ENCODE measurements around the gene ILKAP.

ILKAP gene

DNA sequence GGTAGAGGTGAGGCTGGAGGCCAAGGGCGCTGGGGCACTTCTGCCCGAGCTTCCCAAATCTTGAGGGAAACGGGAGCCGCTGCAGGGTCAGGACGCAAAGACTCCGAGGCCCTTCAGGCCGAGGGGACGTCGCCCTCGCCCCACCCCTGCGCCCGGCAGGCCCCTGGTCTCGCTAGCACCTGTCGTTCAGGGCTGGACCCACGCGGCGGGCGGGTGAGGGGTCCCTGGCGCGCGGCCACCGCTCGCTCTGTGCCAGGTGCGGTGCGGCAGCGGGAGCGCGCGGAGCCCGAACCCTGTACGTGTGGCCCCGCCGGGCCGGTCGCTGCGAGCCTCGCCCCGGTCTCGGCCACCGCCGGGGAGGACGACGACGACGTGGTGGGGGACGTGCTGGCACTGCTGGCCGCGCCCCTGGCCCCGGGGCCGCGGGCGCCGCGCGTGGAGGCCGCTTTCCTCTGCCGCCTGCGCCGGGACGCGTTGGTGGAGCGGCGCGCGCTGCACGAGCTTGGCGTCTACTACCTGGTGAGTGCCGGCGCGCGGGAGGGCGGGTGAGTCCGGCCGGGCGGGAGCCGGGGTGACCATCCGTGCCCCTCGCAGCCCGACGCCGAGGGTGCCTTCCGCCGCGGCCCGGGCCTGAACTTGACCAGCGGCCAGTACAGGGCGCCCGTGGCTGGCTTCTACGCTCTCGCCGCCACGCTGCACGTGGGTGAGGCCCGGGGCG is 39.9 kb downstream of the ILKAP start:
- no peak for DNase-seq

DNA sequence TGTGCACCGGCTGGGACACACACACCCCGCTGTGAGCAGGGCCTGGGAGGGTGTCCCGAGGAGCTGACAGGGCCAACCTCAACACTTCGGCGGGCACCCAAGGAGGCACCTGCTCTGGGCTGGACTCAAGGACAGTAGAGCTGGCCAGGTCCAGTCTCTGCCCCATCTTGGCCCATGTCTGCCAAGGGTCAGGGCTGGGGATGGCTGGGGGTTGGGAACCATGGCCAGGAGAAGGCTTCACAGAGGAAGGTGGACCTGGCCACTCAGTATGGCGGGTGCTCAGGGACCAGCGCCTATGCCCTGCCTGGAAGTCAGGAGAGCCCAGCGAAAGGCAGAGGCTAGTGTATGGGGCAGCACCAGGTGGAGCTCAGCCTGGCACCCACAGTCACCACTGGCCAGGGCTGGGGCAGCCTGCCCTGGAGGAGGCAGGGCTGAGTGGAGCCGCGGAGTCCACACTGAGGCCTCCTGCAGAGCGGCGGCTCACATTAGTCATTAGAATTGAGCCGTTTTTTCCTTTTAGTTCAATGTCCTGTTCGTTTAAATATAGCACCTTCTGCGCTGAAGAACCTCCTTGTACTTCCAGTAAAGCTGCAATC is 40.6 kb downstream of the ILKAP start:
- DNase-seq, result no peak

DNA sequence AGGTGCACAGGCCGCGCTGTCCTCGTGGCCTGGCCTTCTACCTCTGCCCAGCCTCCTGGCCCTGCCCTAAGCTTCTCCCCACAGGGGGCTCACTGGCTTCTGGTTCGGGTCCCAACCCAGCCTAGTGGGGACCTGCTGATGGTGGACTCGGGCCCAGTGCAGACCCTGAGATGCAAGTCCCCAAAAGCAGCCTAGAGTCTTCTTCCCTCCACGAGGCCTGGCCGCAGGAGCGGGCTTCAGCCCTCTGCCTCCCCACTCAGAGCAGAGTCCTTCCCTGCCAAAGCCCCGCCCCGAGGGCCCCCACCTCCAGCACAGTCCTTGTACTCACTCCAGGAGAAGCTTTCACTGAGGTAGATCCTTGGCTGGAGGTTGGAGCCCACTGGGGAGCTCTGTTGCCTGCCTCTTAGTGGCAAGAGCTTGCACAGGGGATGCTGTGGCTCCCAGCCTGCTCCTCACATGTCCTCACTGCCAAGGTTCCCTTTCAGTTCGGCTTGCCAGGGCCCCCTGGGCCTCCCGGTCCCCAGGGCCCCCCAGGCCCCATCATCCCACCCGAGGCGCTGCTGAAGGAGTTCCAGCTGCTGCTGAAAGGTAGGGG is 41.1 kb downstream of the ILKAP start:
- DNase-seq, result no peak

DNA sequence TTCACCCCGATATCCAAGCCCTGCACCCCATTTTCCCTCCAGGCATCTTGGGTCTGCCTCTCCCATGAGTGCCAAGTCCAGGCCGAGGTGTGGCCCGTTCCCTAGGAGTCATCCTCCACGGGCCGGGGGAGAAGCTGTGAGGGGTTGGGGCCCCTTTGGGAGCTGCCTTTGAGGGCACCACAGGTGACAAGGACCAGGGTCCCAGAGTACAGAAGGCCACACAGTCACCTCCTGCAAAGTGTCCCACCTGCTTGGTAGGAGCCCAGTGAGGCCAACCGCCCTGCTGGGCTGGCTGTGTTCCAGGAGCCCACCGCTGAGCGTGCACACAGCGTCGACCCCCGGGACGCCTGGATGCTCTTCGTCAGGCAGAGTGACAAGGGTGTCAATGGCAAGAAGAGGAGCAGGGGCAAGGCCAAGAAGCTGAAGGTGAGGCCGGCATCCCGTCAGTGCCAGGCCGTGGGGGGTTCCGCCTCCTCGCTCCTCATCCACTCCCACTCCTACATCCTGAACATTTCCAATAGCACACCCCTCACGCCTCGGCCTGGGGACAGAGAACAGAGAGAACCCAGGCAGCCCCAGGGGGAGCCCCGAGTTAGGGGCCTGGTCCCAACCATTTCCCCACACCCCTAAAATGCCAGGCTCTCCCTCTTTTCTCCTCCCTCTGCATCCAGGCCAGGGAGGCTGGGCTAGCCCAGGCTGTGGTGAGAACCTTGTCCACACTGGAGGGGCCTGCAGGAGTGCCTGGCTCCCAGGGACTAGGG is 42.0 kb downstream of the ILKAP start:
- DNase-seq, result no peak

DNA sequence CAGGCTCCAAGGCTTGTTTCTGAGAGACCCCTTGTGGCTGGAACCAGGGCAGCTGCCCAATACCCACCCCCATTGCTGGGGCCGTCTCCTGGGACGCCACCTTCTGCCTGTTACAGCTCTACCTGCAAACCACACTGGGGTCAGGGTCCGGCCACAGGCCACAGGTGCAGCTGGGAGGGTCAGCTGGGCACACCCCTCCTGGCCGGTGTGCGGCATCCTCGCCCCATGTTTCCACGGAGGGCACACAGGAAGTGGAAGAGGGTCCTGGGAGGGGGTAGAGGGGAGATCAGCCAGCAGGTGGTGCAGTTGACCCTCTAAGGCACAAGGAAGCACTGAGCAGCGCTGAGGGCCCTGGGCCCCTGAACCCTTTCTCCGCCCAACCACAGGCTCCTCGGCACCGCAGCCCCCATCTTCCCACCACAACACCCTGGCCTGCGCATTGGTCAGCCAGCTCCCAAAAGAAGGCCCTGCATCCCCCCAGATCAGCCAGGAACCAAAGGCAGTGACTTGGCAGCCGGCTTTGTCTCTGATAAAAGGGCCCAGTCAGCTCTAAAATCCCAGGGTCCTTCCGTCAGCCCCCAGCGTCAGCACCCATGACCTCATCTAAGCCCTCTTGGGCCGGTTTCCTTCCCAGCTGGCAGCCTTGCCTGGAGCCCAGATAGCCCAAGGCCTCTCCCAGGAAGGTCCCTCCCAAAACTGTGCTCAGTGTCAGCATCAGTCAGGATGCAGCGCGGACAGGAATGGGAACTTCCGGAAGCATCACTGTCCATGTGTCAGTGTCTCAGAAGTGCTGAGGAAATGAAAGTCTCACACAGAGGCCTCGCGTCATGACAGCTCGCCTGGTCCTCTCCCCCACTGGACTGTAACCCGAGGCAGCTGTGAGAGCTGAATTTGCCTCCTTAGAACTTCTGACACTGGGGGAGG is 43.0 kb downstream of the ILKAP start:
- no peak for DNase-seq

DNA sequence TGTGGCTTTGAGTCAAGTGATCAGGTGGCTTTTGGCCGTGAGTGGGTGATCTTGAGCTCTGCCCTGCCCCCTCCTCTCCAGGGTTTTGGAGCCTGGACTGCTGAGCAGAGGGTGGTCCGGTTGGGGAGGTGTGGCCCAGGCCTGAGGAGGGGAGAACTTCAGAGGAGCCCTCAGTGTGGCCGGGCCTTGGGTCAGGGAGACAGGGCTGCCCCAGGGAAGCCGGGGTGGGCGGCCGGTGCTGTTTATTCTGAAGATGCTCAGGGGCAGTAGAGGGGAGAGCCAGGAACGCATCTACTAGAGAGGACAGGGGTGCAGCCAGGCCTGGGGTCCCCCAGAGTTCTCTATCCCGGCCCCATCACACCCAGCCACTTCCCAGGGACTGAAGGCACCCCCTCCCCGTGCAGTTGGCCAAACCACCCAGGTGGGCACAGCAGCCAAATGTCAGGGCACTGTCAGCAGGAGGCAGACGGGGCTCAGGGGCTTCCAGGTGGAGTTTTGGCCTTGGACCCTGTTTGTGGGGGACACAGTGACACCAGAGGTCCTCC is 43.8 kb downstream of the ILKAP start:
- no peak for DNase-seq

DNA sequence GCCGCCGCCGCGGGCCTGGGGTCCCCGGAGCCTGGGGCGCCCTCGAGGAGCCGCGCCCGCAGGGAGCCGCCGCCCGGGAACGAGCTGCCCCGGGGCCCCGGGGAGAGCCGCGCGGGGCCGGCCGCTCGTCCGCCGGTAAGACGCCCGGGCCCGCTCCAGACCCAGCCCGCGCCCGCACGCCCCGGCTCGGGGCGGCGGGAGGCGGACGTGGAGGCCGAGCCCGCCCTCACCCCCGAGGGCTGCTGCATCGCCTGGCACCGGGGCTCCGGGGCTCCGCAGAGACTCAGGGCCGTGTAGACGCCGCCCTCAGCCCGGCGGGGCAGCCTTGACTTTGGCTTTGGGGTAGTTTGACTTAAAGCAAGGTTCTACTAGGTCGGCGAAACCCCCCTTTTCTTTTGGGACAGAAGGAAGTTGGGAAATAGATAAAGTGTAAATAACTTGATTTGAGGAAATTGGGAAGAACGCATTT is 44.4 kb downstream of the ILKAP start:
- DNase-seq, result no peak

DNA sequence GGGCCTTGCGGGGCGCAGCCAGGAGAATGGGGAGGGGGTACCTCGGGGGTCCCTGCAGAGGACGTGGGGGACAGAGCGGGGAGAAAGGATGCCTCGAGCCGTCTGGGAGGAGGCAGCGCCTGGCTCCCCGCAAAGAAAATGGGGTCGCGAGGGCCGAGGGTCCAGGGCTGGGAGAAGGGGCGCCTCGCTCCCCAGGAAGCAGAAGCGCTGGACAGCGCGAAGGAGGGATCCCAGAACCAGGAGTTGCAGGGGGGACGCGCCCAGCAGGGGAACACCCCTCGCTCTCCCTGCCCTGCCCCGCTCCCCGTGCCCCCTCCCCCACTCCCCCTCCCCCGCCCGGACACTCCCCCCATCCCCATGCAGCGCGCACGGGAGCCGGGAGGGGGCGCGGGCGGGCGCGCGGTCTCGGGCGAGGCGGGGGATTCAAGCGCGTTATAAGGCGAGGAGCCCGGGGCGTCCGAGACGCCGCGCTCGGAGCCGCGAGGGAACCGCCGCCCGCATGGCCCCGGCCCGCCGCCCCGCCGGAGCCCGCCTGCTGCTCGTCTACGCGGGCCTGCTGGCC is 44.9 kb downstream of the ILKAP start, which contains the start of gene ERFE:
Gene ERFE, plus strand, starts transcription at position 462 of the 562 bp plus-strand sequence. Its CDS starts 38 bp downstream, at position 500.
- DNase-seq, result peak; percentile 16

DNA sequence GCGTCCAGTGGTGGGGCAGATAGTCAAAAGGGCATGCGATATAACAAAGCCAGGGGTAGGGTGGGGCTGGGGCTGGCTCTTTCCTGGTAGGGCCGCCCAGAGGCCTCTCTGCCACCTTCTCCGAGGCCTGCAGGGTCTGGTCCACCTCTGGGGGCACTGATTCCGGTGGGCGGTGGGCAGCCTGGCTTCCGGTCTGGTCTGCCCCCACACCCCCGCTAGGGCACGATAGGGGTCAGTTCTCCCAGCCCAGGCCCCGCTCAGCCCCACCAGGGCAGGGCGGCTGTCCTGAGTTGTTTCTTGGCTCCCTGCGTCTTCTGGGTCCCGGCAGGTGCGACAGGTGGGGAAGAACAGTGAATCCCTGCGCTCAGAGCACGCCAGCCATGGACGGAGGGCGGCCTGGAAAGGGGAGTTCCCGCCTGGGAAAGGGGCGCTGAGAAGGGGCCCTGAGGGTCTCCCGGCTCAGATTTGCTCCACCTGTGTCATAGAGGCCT is 45.4 kb downstream of the ILKAP start:
- DNase-seq, result no peak

DNA sequence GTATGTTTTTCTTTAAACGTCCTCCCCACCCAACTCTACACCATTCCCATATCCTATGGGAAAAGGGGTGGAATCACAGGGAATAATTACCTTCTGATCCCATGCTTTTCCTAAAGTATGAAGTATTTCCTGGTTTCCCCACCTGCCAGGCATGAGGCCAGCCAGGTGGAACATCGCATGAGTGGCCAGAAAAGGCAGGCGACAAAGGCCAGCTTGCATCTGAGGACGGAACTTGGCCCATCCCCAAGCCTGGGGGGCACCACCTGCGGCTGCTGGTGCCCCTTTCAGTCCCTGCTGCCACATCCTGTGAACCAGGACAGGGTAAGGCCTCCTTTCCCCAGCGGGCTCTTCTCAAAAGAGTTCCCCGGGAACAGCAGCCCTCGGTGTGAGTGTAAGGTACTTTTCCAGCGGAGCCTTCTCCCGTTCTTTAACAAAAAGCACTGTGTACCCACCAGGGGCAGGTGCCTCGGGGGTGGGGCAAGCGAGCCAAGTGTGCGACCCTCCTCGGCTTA is 45.9 kb downstream of the ILKAP start:
- no peak for DNase-seq

DNA sequence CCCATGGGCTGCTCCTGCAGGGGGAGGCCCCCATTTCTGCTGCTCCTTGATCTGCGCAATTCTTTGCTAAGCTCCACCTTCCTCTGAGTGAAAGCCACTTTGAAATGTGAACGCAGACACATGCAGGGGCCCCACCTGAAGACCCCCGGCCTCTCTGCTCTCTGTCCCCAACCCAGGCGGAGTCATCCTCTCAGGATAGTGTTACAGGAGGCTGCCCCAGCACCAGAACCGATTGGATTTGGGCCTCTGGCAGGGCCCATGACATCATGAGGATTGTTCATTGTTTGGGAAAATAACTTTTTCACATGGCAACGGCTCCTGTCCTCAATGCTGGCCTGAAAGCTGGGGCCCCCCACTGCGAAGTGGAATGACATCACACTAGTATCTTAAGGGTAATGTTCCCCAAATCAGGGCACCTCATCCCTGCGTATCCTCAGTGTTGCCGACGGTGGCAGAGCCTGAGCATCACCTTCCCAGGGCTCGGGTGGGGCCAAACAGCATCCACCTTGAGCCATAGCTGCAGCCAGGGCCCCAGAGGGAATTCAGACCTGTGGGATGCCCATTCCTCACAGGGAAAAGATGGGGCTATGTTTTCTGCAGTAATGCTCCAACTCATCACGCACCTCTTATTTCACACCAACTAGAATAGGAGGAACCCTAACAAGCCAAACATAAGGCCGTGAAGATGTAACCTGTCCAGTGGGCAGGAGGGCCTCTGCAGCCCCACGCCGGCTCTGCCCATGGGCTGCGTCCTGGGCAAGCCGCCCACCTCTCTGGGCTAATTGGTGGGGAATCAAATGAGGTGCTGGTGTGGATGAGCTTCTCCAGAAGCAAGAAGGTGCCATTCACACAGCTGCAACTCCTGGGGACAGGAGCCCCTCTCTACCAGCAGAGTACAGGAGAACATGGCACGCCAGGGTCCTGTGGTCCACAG is 47.5 kb downstream of the ILKAP start:
- no peak for DNase-seq

DNA sequence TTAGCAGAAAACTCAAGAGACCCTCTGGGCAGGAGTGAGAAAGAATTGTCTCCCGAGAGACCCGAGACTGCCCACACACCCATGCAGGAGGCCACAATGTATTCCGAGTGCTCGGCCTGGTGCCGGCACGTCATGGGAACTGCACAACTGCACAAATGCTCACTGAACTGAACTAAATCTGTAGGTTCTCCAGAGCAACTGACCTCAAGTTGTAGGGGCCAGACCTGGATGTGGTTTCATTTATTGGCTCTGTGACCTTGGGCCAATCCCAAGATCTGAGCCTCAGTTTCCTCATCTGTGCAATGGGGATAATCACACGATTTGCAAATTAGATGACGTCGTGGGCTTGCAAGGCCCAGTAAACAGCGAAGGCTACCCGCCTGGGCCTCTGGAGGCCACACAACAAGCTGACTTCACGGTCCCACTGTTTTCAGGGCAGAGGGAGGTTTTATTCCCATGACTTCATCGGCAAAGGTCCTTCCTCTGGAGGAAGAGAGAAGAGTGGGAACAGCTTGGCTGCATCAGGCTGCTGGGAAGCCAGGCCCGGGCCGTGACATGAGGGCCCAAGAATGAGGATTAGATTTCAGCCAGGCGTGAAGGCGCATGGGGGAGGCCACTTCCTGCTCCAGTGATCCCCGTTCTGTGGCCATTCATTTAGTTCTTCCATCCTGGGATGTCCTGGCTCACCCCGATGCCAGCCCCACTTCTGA is 48.3 kb downstream of the ILKAP start:
- no peak for DNase-seq

DNA sequence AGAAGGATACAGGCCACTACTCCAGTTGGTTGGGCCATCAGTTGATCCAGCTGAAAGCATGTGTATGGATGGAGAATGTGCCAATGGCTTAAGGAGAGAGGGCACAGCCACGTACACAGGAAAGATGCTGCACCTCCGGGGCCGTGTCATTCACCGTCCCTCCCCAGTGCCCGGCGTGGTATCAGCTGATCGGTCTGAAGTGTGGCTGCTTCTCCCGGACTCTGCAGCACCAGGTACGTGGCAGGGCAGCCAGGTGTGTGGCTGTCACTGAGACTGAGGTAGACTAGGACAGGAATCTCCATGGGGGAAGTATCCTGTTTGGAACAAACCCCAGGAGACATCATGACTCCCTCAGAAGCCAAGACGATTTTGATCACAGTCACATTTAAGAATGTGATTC is 48.9 kb downstream of the ILKAP start:
- DNase-seq, result no peak

DNA sequence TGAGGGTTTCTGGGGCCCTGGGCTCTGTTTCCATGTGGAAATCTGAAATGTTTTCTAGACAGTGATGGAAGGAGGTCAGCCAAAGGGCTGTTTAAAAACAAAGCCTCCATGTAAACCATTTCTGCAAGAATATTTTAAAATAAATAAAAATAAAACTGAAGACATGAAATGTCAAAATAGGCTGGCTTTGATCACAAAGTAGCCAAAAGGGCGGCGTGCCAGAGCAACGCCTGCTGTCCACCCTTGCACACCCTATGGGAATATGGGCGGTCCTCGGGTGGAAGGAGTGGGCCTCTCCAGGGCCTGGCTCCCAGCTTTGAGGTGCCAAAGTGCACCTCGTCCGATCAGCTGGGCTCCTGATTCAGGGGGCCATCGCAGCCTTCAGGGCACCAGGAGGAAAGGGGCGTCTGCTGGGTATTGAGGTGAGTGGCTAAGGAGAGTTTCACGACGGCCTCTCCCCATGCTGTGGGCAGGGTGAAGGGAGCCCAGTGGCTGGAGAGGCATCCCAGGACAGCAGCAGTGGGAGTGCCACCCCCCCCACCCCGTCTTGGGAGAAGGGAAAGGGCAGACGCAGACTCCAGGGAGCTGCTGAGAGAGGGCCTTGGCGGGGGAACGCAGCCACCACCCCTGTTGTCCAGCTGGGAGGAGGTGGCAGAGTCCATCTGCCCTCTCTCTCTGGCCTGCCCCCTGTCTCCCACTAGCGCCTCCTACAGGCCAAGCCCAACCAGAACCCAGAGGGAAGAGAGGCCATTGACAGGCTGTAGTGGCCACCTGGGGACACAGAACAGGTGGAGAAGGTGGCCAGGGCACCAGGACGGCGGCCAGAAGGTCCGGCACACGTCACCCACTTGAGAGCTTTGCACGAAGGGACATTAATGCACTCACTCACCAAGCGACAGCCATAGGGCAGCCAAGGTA is 50.5 kb downstream of the ILKAP start:
- DNase-seq, result no peak

DNA sequence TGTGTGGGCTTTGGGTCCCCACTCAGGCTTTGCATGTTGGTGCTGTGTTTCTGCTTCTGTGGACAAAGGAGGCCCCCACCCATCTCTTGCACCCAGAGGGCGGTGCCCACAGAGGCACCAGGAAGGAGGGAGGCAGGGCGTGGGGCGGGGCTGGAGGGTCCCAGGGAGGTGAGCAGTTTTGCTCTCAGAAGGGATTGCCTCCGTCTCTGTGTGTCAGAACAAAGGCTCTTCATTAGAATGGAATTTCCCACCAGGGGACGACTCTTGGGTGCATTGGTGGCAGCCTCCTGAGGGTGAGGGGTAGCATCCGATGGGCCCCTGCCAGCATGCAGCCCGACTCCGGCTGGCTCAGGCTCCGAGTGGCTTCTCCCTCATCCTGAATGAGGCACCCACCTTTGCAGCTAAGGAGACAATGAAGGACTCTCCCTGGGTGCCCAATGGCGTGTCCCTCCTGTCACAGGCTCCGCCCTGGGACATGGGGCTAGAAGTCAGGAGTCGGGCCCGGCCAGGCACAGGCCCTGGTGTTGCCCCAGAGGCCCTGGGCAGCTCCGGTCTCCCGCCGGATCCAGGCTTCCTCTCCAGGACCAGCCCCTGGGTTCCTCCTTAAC is 51.8 kb downstream of the ILKAP start:
- DNase-seq, result no peak

DNA sequence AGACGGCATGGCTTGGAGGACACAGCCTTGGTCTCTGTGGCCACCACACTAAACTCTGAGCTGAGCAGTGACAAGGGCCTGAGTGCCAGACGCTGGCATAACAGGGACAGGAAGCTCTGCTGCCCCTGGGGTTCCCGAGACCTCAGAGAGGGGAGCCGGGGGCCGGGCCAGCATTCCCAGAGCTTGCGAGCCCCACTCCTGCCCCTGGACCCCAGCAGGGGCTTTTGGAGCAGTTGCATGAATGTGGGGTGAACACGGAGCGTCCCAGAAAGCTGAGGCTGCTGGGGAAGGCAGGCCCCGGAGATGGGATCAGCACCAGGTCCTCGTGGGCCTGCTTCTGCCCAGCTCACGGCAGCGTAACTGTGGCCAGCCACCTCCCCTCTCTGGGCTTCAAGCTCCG is 52.3 kb downstream of the ILKAP start:
- DNase-seq, result no peak

DNA sequence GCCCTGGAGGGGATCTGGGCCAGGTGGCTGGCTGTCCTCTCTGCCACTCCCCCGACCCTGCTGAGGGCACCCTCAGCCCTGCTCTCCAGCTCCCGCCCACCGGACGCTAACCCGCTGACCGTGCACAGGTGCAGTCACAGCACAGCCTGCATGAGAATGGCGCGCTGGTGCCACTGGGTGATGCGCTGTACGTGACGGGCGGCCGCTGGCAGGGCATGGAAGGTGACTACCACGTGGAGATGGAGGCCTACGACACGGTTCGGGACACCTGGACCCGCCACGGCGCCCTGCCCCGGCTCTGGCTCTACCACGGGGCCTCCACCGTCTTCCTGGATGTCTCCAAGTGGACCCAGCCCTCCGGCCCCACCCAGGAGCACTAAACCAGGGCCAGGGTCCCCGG is 52.8 kb downstream of the ILKAP start:
- no peak for DNase-seq

Data from NCI-H774 (cell line).